ENCODE data around the gene GMFB.
"Not testable (repeated sequence)": the region's sequence is repeated elsewhere in the genome, so short reads cannot be mapped to it uniquely, and the experiment has no call there.

GMFB gene

GRCh38 chr14:54456820-54457608, 31.8 kb downstream of the GMFB start:
- not testable (repeated sequence) for DNase-seq

DNA sequence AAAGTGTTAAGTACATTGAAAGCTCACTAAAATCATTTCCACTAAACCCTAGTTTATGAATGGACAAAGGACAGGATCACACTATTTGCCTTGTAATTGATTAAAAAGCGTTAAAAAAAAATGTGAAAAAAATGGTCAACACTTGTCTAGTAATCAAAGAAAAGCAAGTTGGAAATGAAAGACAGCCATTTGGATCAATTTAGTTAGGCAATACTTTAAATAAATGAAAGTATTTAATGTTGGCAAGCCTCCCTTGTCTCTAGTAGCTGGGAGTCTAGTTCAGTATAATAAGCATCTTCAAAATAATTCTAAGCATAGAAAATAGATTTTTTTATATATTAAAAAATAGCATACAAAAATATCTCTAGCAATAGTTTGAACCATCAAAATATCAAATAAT, 33.4 kb downstream of the GMFB start:
- no peak for DNase-seq

DNA sequence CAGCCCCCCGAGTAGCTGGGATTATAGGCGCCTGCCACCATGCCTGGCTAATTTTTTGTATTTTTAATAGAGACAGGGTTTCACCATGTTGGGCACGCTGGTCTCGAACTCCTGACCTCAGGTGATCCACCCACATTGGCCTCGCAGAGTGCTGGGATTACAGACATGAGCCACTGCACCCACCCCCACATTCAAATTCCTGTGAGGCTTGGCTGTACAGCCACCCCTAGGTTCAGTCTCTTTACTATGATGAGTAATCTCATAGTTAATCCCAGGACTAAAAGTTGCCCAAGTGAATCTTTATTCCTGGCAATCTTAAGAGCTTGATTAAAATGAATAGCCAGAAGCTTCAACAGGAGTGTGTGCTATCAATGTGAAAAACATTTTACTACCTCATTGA, 34.8 kb downstream of the GMFB start:
- peak; percentile 63 for DNase-seq

DNA sequence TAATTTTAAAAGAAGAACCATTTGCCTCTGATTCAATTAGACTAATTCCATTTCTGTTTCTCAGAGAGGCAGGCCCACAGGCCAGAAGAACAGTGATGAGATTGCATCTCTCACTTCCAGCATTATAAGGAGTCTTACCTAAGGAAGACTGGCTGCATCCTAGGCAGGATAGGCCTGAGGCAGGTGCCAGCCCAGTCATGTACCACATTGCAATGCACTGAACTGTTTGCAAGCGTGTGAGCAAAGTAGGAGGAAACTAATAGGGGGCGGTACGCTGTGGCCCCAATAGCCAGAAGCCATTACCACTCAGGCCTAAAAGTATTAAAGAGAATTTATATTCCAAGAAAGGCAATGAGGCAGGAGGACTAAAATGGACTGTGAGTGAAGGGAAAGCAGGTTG, 35.5 kb downstream of the GMFB start:
- DNase-seq, result no peak

GRCh38 chr14:54451961-54452360, 36.8 kb downstream of the GMFB start:
- no peak for DNase-seq

GRCh38 chr14:54451121-54451601, 37.6 kb downstream of the GMFB start:
- DNase-seq, result no peak

GRCh38 chr14:54450535-54450934, 38.2 kb downstream of the GMFB start:
- DNase-seq, result peak; percentile 81

- peak; percentile 41 for DNase-seq
These were observed 41.5 kb downstream of the GMFB start for GRCh38 chr14:54447231-54447692.

DNA sequence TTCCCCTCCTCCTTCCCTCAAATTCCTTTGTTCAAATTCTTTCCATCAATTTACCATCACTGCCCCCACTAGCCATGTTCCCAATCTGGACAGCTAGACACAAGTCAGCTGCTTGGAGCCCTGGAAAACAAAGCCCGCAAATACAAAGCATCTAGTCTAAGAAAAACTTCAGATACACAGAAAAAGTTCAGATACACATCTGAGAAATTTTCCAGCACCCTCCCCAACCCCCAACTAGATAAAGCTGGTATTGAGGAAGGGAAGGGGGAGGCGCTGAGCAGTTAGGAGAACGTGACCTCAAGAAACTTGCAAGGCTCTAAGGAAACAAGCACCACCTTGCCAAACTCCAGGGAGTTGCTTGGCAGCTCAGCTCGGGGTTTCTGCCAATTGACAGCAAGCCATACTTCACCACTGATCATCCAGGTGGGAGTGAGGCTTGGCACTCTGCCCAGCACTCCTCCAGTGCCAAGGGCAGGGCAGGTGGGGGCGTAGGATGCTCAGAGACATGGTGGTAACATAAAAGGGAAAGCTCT, 42.6 kb downstream of the GMFB start:
- DNase-seq, result peak; percentile 39

DNA sequence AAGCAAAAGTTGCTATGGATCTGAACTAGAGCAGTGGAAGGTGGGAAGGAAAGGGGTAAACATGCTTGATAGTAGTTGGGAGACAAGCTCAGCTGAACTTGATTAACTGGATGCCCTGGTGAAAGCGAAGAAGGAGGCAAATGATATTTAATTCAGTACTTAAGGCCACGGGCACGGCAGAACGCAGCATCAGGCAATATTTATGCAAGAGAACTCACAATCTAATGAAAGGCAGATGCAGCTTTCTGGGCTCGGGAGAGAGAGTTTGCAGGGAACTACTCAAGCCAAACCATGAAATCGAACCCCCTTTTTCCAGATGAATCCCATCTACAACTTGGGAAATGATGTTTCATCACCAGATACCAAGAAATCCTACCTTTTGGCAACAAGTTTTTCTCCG, 44.1 kb downstream of the GMFB start:
- DNase-seq, result peak; percentile 71

- peak; percentile 64 for DNase-seq
These were observed 44.8 kb downstream of the GMFB start for GRCh38 chr14:54443981-54444380.

GRCh38 chr14:54442961-54443360, 45.8 kb downstream of the GMFB start:
- not testable (repeated sequence) for DNase-seq

- peak; percentile 92 for DNase-seq
These were observed 47.6 kb downstream of the GMFB start, which contains the start of gene CNIH1 for GRCh38 chr14:54440873-54441868. TSS of gene CNIH1 (minus strand) at chr14:54441374. CDS start at chr14:54441327, 47 bp downstream.

- no peak for DNase-seq
These were observed 48.3 kb downstream of the GMFB start for GRCh38 chr14:54440476-54440872.

DNA sequence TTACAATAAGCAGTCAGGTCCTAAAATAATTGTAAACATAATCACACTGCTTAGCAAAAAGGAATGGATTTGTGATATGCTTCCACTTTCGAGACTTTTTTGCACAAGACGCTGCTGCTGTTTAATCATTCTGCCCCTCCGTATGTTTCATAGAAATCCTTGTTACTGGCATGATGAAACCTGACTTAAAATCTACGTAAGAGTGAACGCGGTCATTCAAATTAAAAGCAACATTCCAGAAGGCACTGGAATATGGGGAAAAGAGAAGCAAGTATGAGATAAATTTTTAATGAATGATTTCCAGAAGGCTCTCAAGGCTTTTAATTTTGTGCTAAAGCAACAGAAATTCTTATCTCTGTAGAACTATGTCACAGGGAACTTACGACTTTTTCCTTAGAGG, 48.7 kb downstream of the GMFB start:
- DNase-seq, result peak; percentile 49

DNA sequence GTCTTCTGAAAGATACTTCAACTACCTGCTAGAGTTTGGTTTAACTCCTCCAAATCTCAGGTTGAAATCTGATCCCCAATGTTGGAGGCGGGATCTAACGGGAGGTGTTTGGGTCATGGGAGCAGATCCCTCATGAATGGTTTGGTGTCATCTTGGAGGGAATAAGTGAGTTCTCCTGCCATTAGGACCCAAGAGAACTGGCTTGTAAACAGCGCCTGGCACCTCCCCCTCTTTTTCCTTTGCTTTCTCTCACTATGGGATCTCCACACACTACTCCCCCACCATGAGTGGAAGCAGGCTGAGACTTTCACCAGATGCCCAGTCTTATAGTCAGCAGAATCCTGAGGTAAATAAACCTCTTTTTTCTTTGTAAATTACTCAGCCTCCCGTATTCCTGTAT, 50.1 kb downstream of the GMFB start:
- no peak for DNase-seq

- not testable (repeated sequence) for DNase-seq
These were observed 50.8 kb downstream of the GMFB start for GRCh38 chr14:54437954-54438353.

GRCh38 chr14:54435500-54435981, 53.2 kb downstream of the GMFB start:
- peak; percentile 63 for DNase-seq

DNA sequence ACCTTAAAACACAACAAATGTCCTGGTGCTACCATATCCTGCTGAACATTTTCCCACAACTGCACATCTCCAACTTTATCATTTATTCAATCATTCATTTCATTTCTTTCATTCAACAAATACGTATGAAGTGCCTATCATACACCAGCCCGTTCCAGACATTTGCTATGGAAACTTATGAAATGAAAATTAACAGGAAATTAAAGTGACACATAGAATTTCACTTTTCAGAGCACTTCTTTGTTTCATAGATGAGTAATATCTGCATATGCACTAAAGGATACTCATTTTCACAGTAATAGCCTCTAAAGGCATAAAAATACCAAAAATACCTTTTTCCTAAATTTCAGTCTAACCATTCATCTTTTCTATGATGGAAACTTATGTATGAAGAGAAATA, 60.3 kb downstream of the GMFB start:
- DNase-seq, result no peak

GRCh38 chr14:54427871-54428270, 60.9 kb downstream of the GMFB start:
- no peak for DNase-seq

GRCh38 chr14:54425537-54426274, 63.1 kb downstream of the GMFB start:
- DNase-seq, result no peak

DNA sequence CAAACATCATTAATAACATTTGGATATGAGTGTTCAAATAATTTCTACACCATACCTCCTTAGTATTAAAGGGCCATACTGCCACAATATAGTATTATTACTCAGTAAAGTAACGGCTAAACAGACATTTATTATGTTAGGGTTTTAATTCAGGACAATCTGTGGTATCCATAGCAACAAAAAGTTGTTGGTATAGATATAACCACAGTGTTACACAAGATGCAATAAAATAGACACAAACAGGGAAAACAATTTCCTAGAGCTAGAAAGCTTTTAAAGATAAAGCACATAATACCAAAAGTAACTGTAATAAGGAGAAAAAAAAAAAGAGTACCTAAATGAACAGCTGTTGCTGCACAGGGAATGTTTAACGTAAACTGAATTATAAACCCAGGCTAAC, 63.7 kb downstream of the GMFB start:
- DNase-seq, result no peak
